GM12878 (cell line): ENCODE results near the gene BCL2L14. TPM values are rescaled to one million over a fixed set of nuclear protein-coding genes. Genes with fewer than 3 reads are reported as not detected.
"Not testable (repeated sequence)": the region's sequence is repeated elsewhere in the genome, so short reads cannot be mapped to it uniquely, and the experiment has no call there.

Source experiments
- ATAC-seq: fragments of 200-7000 bp; cut with Tn5 transposase; 3 replicates; pipeline ENCODE4 v1.9.1; 2020; ENCODE audit warnings: mild to moderate bottlenecking, moderate library complexity
- BruUV-seq: library from RNA; stranded (reverse); fragments of 400-500 nt; replicated peaks from 2 replicates; lab custom pipeline; 2021; lab: Mats Ljungman, UMichigan
- CTCF ChIA-PET: fragments of 300-600 bp; sonication (Branson Sonifier 250); formaldehyde crosslinking; extraction: SDS; loops from one replicate; lab custom pipeline; 2021; ENCODE audit warnings: inconsistent platforms; lab: Yijun Ruan, JAX
- POLR2A ChIA-PET: fragments of 350-600 bp; formaldehyde crosslinking; extraction: SDS; loops from one replicate; lab custom pipeline; 2021; ENCODE audit warnings: inconsistent platforms; lab: Charles Lee
- RAD21 ChIA-PET: fragments of 300-600 bp; sonication (Branson Sonifier 250); formaldehyde crosslinking; loops from one replicate; lab custom pipeline; 2023; ENCODE audit warnings: antibody characterized with exemption; ENCODE audit not compliant: unreplicated experiment; lab: Charles Lee
- SMC1A ChIA-PET: fragments of 300-600 bp; sonication (Branson Sonifier 250); formaldehyde crosslinking; loops from one replicate; lab custom pipeline; 2023; ENCODE audit not compliant: unreplicated experiment, uncharacterized antibody; lab: Charles Lee
- DNase-seq: peaks from one replicate; pipeline ENCODE4 v3.0.0-alpha.2; 2011; ENCODE audit warnings: low read depth, low spot score
- FAIRE-seq: peaks from 3 replicates; lab custom pipeline; 2011; peaks lifted over from hg19 to GRCh38; lab: Jason Lieb, UNC
- H2AFZ ChIP-seq: 2 replicates; pipeline ENCODE4 v1.6.0; 2011; ENCODE audit warnings: low read depth, low read length, control low read depth; ENCODE audit not compliant: control insufficient read depth
- H3K27ac ChIP-seq: 2 replicates; pipeline ENCODE4 v1.5.1; 2011; ENCODE audit warnings: control low read depth; ENCODE audit not compliant: control insufficient read depth, insufficient read depth
- H3K27me3 ChIP-seq, 2 experiments: replicated peaks in 1 of 2; 2 replicates each; pipeline versions ENCODE4 v1.6.0 to v1.6.1; 2011; ENCODE audit warnings: low read length in 1 of 2; ENCODE audit not compliant: control insufficient read depth in 2 of 2, insufficient read depth in 2 of 2
- H3K36me3 ChIP-seq, 2 experiments: 2 replicates each; pipeline ENCODE4 v1.5.1; 2011; ENCODE audit warnings: low read length in 1 of 2; ENCODE audit not compliant: control insufficient read depth in 2 of 2, insufficient read depth in 2 of 2
- H3K4me1 ChIP-seq: 2 replicates; pipeline ENCODE4 v1.6.1; 2011; ENCODE audit warnings: mild to moderate bottlenecking, low read length, moderate library complexity, mixed read lengths; ENCODE audit not compliant: control insufficient read depth, insufficient read depth
- H3K4me2 ChIP-seq: 2 replicates; pipeline ENCODE4 v1.6.0; 2011; ENCODE audit warnings: control low read depth; ENCODE audit not compliant: control insufficient read depth, insufficient read depth
- H3K4me3 ChIP-seq: fragments of 200-600 bp; sonication (generic); 2 replicates; pipeline ENCODE4 v1.5.1; 2016
- H3K79me2 ChIP-seq: 2 replicates; pipeline ENCODE4 v1.6.0; 2011; ENCODE audit warnings: low read length; ENCODE audit not compliant: control insufficient read depth, insufficient read depth
- H3K9ac ChIP-seq: 2 replicates; pipeline ENCODE4 v1.8.0; 2011; ENCODE audit warnings: low read length, control low read depth, mixed read lengths; ENCODE audit not compliant: control insufficient read depth, insufficient read depth
- H3K9me3 ChIP-seq: replicated peaks from 3 replicates; pipeline ENCODE4 v1.5.1; 2011; ENCODE audit warnings: mild to moderate bottlenecking, low read length; ENCODE audit not compliant: control insufficient read depth, insufficient read depth
- H4K20me1 ChIP-seq: 2 replicates; pipeline ENCODE4 v1.6.0; 2011; ENCODE audit not compliant: control insufficient read depth, insufficient read depth
- ASH2L ChIP-seq: fragments of 300-600, 200-600 bp; sonication (generic); IDR thresholded peaks from 2 replicates; pipeline ENCODE4 v1.6.1; 2017; ENCODE audit warnings: low read depth, mild to moderate bottlenecking, borderline replicate concordance
- IKZF2 ChIP-seq, 2 experiments: fragments of 450-650 bp; IDR thresholded peaks; 2 replicates each; pipeline ENCODE4 v1.6.1; 2017; ENCODE audit warnings: mild to moderate bottlenecking in 2 of 2, moderate library complexity in 2 of 2
- MTA2 ChIP-seq: fragments of 450-650 bp; IDR thresholded peaks from 2 replicates; pipeline ENCODE4 v1.6.1; 2016; ENCODE audit warnings: low read depth, mild to moderate bottlenecking, moderate library complexity
- PML ChIP-seq: IDR thresholded peaks from 2 replicates; pipeline ENCODE4 v1.6.1; 2012; ENCODE audit warnings: low read length, inconsistent platforms
- WGBS: methylation state at CpG from one replicate; pipeline ENCODE4 v1.1.6; 2016; ENCODE audit warnings: low lambda C conversion rate; ENCODE audit not compliant: insufficient replicate concordance, insufficient coverage; ENCODE audit errors: missing lambda C conversion rate; 5-methylcytosine and 5-hydroxymethylcytosine counted together
- in situ Hi-C: fragments of 300-500 bp; cut with MboI; formaldehyde crosslinking; loops from 9 replicates; pipeline ENCODE4 v1.14.3; 2018; ENCODE audit warnings: mixed read lengths
- intact Hi-C: fragments of 100-400 bp; cut with micrococcal nuclease; formaldehyde crosslinking; loops from one replicate; pipeline ENCODE4 v1.14.2; 2022; ENCODE audit not compliant: unreplicated experiment
- polyA plus RNA-seq, 11 experiments: library from polyadenylated mRNA; depleted of rRNA in 4 of 11; unstranded in 6 of 11; stranded (reverse) in 5 of 11; fragments of >200 nt; fragmentation: Nextera tagmentation in 4 of 11; fragmentation: Illumina TruSeq in 1 of 11; extraction: Ambion mirVana in 4 of 11; extraction: Trizol in 1 of 11; gene quantifications; 1 replicate in 1 of 11; 2 replicates in 10 of 11; pipeline versions ENCODE4 v1.2.1 to v1.2.3, GENCODE V29; 2011 to 2016; ENCODE audit warnings: inconsistent platforms in 2 of 11, missing spikeins in 2 of 11, low read depth in 1 of 11
- total RNA-seq, 4 experiments: library from RNA; depleted of rRNA in 3 of 4; stranded (reverse); fragments of >200 nt in 3 of 4; fragmentation: Illumina TruSeq in 1 of 4; extraction: Trizol in 1 of 4; gene quantifications; 2 replicates each; pipeline versions ENCODE4 v1.2.1 to v1.2.3, GENCODE V29; 2013 to 2021
- TF ChIP-seq, protein P1 (sequence below): IDR thresholded peaks from 2 replicates; pipeline ENCODE4 v1.6.1; 2012; ENCODE audit warnings: improper control_type of control experiment, low read depth, low read length; ENCODE audit not compliant: insufficient replicate concordance
- TF ChIP-seq, protein P2 (sequence below): fragments of 450-650 bp; IDR thresholded peaks from 2 replicates; pipeline ENCODE4 v1.6.1; 2017; ENCODE audit warnings: mild to moderate bottlenecking, moderate library complexity

BCL2L14 gene
- total and polyA plus RNA-seq, 10 of the 15 experiments (the other 5 are each of a cell fraction or from before 2014, with no cell fraction given): 0.59 to 2.5 (median 0.90) TPM

DNA sequence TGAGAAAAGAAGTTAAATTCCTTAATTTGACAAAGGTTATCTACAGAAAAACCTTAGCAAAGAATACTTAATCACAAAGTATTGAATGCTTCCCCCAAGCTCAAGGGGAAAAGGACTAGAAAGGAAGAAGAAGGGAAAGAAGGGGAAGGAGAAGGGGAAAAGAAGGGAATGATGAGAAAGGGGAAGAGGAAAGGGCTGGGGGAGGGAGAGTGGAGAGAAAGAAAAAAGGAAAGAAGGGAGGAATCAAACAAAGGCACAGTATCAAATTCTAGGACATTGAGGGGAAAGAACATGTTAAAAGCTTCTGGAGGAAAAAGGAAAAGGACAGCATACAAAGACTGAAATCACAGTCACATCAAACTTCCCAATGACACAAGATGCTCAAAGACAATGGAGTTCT lies 70.3 kb downstream of the BCL2L14 start (continued):
- TF ChIP-seq, protein P1, sequence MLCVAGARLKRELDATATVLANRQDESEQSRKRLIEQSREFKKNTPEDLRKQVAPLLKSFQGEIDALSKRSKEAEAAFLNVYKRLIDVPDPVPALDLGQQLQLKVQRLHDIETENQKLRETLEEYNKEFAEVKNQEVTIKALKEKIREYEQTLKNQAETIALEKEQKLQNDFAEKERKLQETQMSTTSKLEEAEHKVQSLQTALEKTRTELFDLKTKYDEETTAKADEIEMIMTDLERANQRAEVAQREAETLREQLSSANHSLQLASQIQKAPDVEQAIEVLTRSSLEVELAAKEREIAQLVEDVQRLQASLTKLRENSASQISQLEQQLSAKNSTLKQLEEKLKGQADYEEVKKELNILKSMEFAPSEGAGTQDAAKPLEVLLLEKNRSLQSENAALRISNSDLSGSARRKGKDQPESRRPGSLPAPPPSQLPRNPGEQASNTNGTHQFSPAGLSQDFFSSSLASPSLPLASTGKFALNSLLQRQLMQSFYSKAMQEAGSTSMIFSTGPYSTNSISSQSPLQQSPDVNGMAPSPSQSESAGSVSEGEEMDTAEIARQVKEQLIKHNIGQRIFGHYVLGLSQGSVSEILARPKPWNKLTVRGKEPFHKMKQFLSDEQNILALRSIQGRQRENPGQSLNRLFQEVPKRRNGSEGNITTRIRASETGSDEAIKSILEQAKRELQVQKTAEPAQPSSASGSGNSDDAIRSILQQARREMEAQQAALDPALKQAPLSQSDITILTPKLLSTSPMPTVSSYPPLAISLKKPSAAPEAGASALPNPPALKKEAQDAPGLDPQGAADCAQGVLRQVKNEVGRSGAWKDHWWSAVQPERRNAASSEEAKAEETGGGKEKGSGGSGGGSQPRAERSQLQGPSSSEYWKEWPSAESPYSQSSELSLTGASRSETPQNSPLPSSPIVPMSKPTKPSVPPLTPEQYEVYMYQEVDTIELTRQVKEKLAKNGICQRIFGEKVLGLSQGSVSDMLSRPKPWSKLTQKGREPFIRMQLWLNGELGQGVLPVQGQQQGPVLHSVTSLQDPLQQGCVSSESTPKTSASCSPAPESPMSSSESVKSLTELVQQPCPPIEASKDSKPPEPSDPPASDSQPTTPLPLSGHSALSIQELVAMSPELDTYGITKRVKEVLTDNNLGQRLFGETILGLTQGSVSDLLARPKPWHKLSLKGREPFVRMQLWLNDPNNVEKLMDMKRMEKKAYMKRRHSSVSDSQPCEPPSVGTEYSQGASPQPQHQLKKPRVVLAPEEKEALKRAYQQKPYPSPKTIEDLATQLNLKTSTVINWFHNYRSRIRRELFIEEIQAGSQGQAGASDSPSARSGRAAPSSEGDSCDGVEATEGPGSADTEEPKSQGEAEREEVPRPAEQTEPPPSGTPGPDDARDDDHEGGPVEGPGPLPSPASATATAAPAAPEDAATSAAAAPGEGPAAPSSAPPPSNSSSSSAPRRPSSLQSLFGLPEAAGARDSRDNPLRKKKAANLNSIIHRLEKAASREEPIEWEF: no peak
- TF ChIP-seq, protein P2, sequence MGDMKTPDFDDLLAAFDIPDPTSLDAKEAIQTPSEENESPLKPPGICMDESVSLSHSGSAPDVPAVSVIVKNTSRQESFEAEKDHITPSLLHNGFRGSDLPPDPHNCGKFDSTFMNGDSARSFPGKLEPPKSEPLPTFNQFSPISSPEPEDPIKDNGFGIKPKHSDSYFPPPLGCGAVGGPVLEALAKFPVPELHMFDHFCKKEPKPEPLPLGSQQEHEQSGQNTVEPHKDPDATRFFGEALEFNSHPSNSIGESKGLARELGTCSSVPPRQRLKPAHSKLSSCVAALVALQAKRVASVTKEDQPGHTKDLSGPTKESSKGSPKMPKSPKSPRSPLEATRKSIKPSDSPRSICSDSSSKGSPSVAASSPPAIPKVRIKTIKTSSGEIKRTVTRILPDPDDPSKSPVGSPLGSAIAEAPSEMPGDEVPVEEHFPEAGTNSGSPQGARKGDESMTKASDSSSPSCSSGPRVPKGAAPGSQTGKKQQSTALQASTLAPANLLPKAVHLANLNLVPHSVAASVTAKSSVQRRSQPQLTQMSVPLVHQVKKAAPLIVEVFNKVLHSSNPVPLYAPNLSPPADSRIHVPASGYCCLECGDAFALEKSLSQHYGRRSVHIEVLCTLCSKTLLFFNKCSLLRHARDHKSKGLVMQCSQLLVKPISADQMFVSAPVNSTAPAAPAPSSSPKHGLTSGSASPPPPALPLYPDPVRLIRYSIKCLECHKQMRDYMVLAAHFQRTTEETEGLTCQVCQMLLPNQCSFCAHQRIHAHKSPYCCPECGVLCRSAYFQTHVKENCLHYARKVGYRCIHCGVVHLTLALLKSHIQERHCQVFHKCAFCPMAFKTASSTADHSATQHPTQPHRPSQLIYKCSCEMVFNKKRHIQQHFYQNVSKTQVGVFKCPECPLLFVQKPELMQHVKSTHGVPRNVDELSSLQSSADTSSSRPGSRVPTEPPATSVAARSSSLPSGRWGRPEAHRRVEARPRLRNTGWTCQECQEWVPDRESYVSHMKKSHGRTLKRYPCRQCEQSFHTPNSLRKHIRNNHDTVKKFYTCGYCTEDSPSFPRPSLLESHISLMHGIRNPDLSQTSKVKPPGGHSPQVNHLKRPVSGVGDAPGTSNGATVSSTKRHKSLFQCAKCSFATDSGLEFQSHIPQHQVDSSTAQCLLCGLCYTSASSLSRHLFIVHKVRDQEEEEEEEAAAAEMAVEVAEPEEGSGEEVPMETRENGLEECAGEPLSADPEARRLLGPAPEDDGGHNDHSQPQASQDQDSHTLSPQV: no peak
- no peak for TF ChIP-seq PML
- no peak for TF ChIP-seq MTA2
- no peak for TF ChIP-seq IKZF2 (IDR thresholded peaks at IDR 0.05)
- TF ChIP-seq ASH2L: no peak

DNA sequence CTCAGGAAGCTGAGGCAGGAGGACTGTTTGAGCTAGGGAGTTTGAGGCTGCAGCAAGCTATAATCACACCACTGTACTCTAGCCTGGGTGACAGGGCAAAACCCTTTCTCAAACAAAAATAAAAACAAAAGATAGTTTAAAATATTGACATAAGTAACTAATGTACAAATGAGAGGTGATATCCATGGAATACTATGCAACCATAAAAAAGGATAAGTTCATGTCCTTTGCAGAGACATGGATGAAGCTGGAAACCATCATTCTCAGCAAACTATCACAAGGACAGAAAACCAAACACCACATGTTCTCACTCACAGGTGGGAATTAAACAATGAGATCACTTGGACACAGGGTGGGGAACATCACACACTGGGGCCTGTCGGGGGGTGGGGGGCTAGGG lies 73.8 kb downstream of the BCL2L14 start:
- H3K27me3 ChIP-seq, SMC1A ChIA-PET, ATAC-seq, BruUV-seq, in situ Hi-C loops, H3K36me3 ChIP-seq, H2AFZ ChIP-seq, H3K79me2 ChIP-seq, H4K20me1 ChIP-seq, H3K4me1 ChIP-seq, H3K9ac ChIP-seq, H3K4me3 ChIP-seq, FAIRE-seq, RAD21 ChIA-PET, DNase-seq, H3K9me3 ChIP-seq, H3K27ac ChIP-seq, intact Hi-C loops, H3K4me2 ChIP-seq: not testable (repeated sequence)
- POLR2A ChIA-PET: interaction anchor here (0.5 to 0.6 kb wide), 2 partner anchors 50 to 248 kb away, joined by 3 to 4 read pairs; no protein-coding TSS in a partner anchor
- CTCF ChIA-PET: interaction anchor here (1.6 kb wide), 1 partner anchor 62 kb away, joined by 3 read pairs; no protein-coding TSS in a partner anchor
- no CpG with 5 or more reads among the region's 1 CpG for WGBS
